Uterus (tissue), 2 donors: ENCODE data around the gene NTRK2.

Experiments used
- POLR2A ChIP-seq, 2 donors: fragments of 450-650 bp; IDR thresholded peaks; one replicate each; pipeline ENCODE4 v1.6.1; 2016; ENCODE audit warnings: antibody characterized with exemption in 2 of 2, mild to moderate bottlenecking in 1 of 2, moderate library complexity in 1 of 2
- TF ChIP-seq, protein P1 (sequence below), 4 experiments: fragments of 200-600 bp in 2 of 4; fragments of 450-650 bp in 2 of 4; sonication (generic) in 2 of 4; IDR thresholded peaks; one replicate each; pipeline ENCODE4 v1.5.1; 2016 to 2019; ENCODE audit warnings: antibody characterized with exemption in 4 of 4, mild to moderate bottlenecking in 2 of 4, moderate library complexity in 1 of 4

DNA sequence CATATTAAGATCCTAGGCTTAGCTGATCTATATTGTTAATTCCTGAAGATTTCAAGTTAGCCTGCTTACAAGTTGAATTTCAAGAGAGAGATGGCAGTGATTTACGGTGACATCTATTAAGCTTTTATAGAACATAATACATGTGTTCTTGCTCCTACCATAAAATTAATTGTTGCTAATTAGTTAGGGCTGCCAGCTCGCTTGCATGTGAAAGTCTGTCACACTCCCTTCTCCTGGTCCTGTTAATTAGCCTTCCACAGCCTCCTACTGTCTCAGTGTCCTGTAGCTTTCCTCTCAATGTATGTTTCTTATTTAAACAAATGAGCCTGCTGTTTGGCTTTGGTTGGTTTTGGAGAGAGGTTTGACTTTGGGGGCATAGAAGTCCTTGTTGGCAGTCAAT lies 247.2 kb downstream of the NTRK2 start:
- TF ChIP-seq, protein P1, sequence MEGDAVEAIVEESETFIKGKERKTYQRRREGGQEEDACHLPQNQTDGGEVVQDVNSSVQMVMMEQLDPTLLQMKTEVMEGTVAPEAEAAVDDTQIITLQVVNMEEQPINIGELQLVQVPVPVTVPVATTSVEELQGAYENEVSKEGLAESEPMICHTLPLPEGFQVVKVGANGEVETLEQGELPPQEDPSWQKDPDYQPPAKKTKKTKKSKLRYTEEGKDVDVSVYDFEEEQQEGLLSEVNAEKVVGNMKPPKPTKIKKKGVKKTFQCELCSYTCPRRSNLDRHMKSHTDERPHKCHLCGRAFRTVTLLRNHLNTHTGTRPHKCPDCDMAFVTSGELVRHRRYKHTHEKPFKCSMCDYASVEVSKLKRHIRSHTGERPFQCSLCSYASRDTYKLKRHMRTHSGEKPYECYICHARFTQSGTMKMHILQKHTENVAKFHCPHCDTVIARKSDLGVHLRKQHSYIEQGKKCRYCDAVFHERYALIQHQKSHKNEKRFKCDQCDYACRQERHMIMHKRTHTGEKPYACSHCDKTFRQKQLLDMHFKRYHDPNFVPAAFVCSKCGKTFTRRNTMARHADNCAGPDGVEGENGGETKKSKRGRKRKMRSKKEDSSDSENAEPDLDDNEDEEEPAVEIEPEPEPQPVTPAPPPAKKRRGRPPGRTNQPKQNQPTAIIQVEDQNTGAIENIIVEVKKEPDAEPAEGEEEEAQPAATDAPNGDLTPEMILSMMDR (IDR thresholded peaks at IDR 0.05): no peak
- no peak for TF ChIP-seq POLR2A (IDR thresholded peaks at IDR 0.05)
